ENCODE results near the gene GPR119.
"Not testable (repeated sequence)": the region's sequence is repeated elsewhere in the genome, so short reads cannot be mapped to it uniquely, and the experiment has no call there.

The GPR119 gene

DNA sequence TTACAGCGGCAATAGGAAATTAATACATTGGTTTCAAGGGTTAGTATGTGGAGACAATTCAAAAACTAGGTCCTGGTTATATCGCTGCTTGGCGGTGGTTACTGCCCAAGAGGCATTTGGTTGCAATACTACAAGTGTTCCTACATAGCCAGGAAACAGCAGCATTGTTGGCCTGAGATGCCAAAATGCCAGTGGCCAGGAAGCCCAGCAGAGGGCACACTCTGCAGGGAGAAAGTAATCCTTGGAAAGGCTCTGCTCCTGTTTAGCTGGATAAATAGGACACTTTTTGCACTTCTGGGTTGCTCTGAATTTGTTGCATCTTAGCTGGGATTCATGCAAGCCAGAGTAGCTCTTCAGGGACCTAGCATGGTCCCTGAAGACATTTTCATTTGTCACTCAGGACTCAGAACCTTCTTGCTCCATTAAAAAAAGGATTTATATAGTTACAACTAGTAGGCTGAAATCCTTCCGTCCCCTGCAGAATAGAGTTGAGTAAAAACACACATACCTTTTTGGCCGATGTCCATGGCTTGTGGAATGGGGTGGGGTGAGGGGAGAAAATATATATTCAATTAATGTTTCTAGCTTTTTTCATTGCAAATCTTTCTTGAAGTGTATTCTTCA, 8.1 kb upstream of the GPR119 start:
- DNase-seq (ENCODE audit: low read depth in 1 of 2, low spot score in 1 of 2): peak; percentile 31 to 57
- no peak for TF ChIP-seq JUND (IDR thresholded peaks at IDR 0.05; ENCODE audit: low read depth)
- in situ Hi-C loops (cut with HindIII; ENCODE audit: low pct_unique_long_range_greater_than_20kb, low sequenced_read_pairs): no loop called here

DNA sequence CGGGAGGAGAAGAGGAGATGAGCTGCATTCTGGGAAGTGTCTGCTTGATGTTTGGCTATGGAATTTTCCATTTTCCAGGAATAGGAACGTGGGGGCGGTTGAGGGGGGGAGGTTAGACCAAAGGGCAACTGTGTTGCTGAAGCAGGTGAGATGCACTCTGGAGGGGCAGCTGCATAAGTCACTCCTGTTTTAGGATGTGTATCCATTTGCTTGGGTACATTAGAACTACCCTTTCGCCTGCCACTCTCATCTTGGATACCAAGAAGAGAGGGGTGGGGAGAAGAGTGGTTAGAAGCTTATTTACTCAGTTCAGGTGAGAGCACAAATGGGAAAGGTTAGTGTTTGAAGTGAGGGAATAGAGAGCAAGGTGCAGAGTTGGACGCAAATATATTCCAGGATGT, 934 bp upstream of the GPR119 start:
- in situ Hi-C loops (cut with HindIII; ENCODE audit: low pct_unique_long_range_greater_than_20kb, low sequenced_read_pairs): no loop called here
- no peak for DNase-seq (ENCODE audit: low read depth in 1 of 2, low spot score in 1 of 2)
- no peak for TF ChIP-seq JUND (IDR thresholded peaks at IDR 0.05; ENCODE audit: low read depth)

DNA sequence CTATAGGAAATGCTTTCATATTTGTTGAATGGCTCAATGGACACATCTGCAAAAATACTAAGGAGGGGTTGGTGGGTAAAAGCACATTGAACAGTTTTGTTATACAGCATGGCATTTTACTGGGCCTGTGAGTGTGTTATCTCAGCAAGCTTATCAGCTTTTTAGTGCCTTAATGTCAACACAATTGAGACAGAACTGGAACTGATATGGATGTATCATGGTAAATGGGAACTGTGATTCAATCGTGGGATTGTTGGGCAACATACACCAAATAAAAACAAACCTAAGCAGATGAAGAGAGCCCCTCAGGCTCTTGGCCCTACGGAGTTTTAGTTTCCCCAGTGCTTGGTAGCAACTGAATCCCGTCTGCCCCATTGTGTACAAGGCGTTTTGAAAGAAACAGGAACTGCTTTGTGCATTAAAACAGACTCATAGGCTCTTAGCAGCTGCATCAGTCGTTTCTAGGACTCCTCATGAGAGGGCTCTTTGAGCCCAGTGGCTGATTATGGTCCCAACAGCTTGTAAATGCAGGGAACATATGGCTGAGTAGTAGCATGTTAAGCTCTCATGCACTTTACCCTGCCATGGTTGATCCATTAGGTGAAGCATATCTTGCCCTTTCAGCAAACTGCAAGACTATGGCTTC, 7.3 kb downstream of the GPR119 start:
- no peak for TF ChIP-seq JUND (IDR thresholded peaks at IDR 0.05; ENCODE audit: low read depth)
- no peak for DNase-seq (ENCODE audit: low read depth in 1 of 2, low spot score in 1 of 2)
- in situ Hi-C loops (cut with HindIII; ENCODE audit: low pct_unique_long_range_greater_than_20kb, low sequenced_read_pairs): no loop called here

DNA sequence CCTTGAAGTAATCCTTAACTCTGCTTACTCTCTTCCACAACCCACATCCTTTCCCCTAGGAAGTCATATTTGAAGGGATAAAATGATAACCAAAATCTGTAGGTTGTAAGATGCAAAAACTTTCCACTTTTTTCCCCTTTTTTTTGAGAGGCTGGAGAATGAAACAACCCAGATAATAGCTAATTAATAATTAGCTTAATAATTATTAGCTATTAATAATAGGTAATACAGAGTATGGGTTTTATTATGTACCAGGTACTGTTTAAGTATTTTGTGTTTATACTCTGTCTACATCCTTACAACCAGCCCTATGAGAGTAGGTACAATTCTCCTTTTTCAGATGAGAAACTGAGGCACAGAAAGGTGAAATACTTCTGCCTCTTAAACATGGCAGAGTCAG, 9.4 kb downstream of the GPR119 start:
- TF ChIP-seq JUND (IDR thresholded peaks at IDR 0.05; ENCODE audit: low read depth): no peak
- in situ Hi-C loops (cut with HindIII; ENCODE audit: low pct_unique_long_range_greater_than_20kb, low sequenced_read_pairs): no loop called here
- DNase-seq (ENCODE audit: low read depth in 1 of 2, low spot score in 1 of 2): no peak

DNA sequence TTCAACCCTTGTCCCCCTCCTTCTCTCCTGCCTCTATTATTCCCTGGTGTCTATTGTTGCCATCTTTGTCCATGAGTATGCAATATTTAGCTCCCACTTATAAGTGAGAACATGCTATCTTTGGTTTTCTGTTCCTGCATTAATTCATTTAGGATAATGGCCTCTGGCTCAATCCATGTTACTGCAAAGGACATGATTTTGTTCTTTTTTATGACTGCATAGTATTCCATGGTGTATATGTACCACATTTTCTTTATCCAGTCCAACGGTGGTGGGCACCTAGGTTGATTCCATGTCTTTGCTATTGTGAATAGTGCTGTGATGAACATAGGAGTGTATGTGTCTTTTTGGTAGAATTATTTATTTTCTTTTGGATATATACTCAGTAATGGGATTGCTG, 33.4 kb downstream of the GPR119 start:
- in situ Hi-C loops (cut with HindIII; ENCODE audit: low pct_unique_long_range_greater_than_20kb, low sequenced_read_pairs): not testable (repeated sequence)

DNA sequence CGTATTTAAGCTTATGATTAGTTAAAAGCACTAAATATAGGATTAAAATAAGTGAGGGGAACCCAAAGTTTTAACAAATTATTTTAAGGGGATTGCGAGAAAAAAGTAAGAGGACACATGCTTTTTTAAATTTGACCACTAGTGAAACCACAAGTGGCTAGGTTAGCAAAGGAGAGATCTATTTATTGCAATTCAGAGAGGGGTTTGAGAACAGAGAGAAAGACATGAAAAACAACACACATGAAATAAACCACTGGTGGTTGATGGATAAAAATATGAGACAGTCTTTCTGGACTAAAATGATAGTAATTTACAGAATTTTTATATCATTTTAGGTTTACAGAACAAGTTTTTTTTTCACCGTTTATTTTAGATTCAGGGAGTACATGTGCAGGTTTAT, 33.9 kb downstream of the GPR119 start:
- no peak for DNase-seq (ENCODE audit: low read depth in 1 of 2, low spot score in 1 of 2)
- in situ Hi-C loops (cut with HindIII; ENCODE audit: low pct_unique_long_range_greater_than_20kb, low sequenced_read_pairs): no loop called here
- TF ChIP-seq JUND (IDR thresholded peaks at IDR 0.05; ENCODE audit: low read depth): no peak

More for the DNA sequence above, 33.4 kb downstream of the GPR119 start:
- not testable (repeated sequence) for DNase-seq (ENCODE audit: low read depth in 1 of 2, low spot score in 1 of 2)

DNA sequence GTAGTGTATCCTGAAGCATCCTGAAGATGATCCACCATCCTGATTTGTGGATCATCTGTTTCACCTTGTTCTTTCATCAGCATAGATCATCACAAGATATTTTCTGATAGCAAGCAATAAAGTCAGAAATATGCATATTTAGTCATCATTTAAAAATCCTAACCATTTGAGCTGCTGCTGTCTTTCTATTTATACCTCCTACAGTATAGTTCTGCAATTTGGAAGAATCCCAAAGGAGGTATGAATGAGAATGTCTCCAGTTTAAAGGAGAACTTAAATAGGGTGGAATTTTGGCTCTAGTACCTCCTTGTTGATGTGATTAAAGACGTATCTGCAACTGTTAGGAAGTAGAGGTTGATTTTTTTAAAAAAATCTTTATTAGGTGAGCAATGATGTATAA, 38.2 kb downstream of the GPR119 start:
- TF ChIP-seq JUND (IDR thresholded peaks at IDR 0.05; ENCODE audit: low read depth): no peak
- in situ Hi-C loops (cut with HindIII; ENCODE audit: low pct_unique_long_range_greater_than_20kb, low sequenced_read_pairs): no loop called here
- no peak for DNase-seq (ENCODE audit: low read depth in 1 of 2, low spot score in 1 of 2)

DNA sequence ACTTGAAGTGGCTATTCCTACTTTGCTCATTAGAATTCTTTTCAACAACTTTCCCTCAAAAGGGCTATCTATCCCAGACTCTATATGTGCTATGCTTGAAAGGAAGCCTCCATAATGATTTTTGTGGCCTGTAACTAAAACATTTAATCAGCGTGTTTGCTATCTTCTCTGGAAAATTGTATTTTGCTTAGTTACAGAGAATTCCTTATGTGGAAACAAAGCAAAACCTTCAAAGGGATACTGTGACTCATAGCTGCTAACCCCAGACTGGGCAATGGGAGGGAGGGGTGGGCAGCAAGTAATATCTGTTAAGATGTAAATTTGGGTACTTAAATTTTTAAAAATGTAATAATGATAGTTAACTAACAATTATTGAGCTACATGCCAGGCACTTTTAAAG, 42.1 kb downstream of the GPR119 start:
- in situ Hi-C loops (cut with HindIII; ENCODE audit: low pct_unique_long_range_greater_than_20kb, low sequenced_read_pairs): no loop called here

DNA sequence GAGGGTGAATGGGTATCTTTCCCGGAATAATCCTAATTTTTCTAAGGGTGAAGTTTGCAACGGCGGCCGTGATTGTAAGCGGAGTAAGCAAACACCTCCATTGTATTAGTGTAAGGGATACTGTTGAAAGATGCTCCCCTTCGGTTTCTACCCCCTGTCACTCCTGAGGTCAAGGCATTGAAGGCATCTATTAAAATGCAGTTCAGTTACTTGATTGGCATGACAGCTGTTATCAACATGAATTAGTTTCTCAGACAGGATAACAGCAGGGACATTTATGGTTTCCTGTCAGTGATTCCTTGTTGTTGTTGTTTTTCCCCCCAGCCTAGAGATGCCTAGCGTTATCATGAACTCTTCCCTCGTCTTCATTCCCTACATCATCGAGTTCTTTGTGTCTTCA, 45.2 kb downstream of the GPR119 start:
- no peak for DNase-seq (ENCODE audit: low read depth in 1 of 2, low spot score in 1 of 2)
- in situ Hi-C loops (cut with HindIII; ENCODE audit: low pct_unique_long_range_greater_than_20kb, low sequenced_read_pairs): no loop called here

More for the DNA sequence above, 42.1 kb downstream of the GPR119 start:
- DNase-seq (ENCODE audit: low read depth in 1 of 2, low spot score in 1 of 2): no peak
- no peak for TF ChIP-seq JUND (IDR thresholded peaks at IDR 0.05; ENCODE audit: low read depth)

DNA sequence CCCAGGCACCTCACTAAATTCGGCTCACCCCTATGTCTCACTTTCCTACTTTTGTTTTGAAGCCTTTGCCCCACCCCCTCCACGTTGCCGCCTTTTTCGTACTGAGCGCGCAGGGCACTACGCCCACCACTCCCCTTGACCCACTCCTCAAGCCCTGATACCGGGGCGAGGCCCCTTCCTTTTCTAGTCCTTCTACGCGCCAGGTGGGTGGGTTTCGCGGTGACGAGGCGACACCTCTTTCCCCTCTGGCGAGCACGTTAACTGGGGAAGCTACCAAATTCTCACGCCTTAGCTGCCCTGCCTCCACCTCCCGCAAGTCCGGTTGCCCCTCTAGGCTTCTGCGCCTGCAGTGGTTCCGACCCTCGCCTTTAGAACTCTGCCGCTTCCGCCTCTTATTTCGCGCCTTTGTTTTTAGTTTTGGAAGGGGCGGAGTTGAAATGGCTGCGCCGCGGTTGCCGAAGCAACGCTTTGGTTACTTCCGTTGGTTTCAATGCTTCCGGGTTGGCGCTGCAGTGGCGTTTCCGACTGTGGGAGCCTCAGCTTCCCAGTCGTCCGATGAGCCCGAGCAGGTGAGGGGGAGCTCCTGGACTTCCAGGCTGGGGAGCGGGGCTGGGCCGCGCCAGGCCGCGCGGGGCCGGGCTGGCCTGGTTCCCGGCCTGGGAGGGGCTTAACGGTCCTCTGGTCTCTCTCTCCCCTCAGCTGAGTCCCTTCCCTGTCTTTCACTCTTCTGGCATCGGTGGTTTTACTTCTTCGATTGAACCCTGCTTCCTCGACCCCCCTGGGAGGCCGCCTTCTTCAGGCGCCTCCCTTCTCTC, 45.9 kb downstream of the GPR119 start, which contains the start of gene SLC25A14:
SLC25A14 (plus strand) TSS at position 512 of the 815 bp plus-strand sequence. CDS start 360 bp downstream, outside the sequence.
- peak; percentile 37 to 79 for DNase-seq (ENCODE audit: low read depth in 1 of 2, low spot score in 1 of 2)
- in situ Hi-C loops (cut with HindIII; ENCODE audit: low pct_unique_long_range_greater_than_20kb, low sequenced_read_pairs): no loop called here
- no peak for TF ChIP-seq JUND (IDR thresholded peaks at IDR 0.05; ENCODE audit: low read depth)

More for the DNA sequence above, 45.2 kb downstream of the GPR119 start:
- no peak for TF ChIP-seq JUND (IDR thresholded peaks at IDR 0.05; ENCODE audit: low read depth)

DNA sequence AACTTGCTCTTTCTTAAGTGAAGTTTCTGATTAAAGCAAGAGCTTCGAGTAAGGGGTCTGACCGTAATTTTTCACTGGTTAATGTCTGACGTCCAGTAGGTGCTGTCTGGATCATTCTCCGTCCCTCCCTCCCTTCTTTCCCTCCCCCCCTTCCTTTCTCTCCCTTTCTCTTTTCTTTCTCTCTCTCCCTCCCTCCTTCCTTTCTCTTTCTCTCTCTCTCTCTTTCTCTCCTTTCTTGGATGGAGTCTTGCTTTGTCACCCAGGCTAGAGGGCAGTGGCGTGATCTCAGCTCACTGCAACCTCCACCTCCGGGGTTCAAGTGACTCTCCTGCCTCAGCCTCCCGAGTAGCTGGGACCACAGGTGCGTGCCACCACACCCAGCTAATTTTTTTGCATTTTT, 46.6 kb downstream of the GPR119 start:
- in situ Hi-C loops (cut with HindIII; ENCODE audit: low pct_unique_long_range_greater_than_20kb, low sequenced_read_pairs); DNase-seq (ENCODE audit: low read depth in 1 of 2, low spot score in 1 of 2): not testable (repeated sequence)

DNA sequence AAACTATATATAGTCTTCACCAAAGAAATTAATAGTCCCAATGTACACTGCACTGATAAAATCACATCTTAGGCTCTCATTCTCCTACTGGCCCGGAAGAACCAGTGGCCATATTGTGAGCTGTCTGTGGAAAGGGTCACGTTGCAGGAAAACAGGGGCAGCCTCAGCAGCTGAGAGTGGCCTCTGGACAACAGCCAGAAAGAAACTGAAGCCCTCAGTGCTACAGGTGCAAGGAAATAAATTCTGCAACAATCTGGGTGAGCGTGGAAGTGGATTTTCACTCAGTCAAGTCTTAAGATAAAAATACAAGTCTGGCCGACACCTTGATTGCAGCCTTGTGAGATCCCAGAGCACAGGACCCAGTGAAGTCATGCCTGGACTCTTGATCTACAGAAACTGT, 48.9 kb downstream of the GPR119 start:
- in situ Hi-C loops (cut with HindIII; ENCODE audit: low pct_unique_long_range_greater_than_20kb, low sequenced_read_pairs): no loop called here
- no peak for DNase-seq (ENCODE audit: low read depth in 1 of 2, low spot score in 1 of 2)
- no peak for TF ChIP-seq JUND (IDR thresholded peaks at IDR 0.05; ENCODE audit: low read depth)
